Heart left ventricle (tissue), 13 donors: ENCODE results near the gene ALOX15.

Source experiments
- CTCF ChIP-seq, 12 donors: fragments of 200-600 bp; sonication (generic) in 4 of 12; IDR thresholded peaks; one replicate each; pipeline versions ENCODE4 v1.5.0 to v1.8.0; 2018 to 2022; ENCODE audit warnings: antibody characterized with exemption in 12 of 12, mild to moderate bottlenecking in 5 of 12
- POLR2A ChIP-seq, 2 donors: fragments of 450-650 bp; IDR thresholded peaks; one replicate each; pipeline ENCODE4 v1.6.1; 2017; ENCODE audit warnings: antibody characterized with exemption in 2 of 2, mild to moderate bottlenecking in 2 of 2, moderate library complexity in 2 of 2
- donor health status: ischemic (EF 13 %, LVEDD 7.1; RV severe dilation, severe dysfunction).
- donor health status: DM: no; HTN: yes; CAD: no.
- donor health status: DM: no; HTN: no; CAD: no.
- donor health status: ischemic (EF 25% LVEDD 6.9; RV normal size, moderate dysfunction).
- donor health status: ischemic (EF 25% LVEDD 5.7; RV mildly dilated, moderate dysfunction).
- donor health status: ischemic (EF 35%, LVEDD 5.7; RV mildly dilated, moderate dysfunction).
- donor health status: nonischemic (EF 11% LVEDD 7.7; RV severe dilation, severe dysfunction).
- donor health status: DM: yes; HTN: yes; CAD: no.
- donor health status: PGD.
- donor health status: ischemic (EF 29% LVEDD 5.4; RV normal size, mild dysfunction).
- donor health status: nonischemic (EF 23%, LVEDD 6.1; RV moderate dilation, normal function).

DNA sequence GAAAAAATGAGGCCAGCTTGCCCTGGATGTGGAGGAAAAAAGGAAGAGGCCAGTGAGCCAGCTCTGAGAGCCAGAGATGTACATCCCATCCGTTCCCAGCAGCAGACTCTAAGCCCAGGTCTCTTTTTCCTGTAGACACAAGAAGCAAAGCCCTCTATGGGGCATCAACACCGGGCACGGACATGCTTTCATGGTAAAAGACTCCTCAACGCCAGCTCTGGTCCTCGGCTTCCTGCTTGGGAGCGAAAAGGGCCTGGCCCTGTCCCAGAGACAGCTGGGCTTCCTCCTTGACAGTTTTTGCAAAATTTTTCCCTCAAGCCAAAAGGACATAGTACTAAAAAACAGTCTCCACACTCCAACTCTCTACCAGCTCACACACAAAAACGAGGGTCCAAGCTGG, 35.3 kb upstream of the ALOX15 start:
- TF ChIP-seq CTCF (IDR thresholded peaks at IDR 0.05) (no peak), POLR2A (IDR thresholded peaks at IDR 0.05) (no peak)
